CD14-positive monocyte (primary cell): Measurements from ENCODE around the gene ARCN1. TPM values are rescaled to one million over a fixed set of nuclear protein-coding genes. Genes with fewer than 3 reads are reported as not detected.

Experiments used
- DNase-seq, 3 donors: peaks; one replicate each; pipeline ENCODE4 v3.0.0-alpha.2; 2011 to 2022
- H2AFZ ChIP-seq: 2 replicates; pipeline ENCODE4 v1.6.0; 2012; ENCODE audit warnings: mild to moderate bottlenecking, low read depth, low read length, inconsistent platforms; ENCODE audit not compliant: insufficient read depth, poor library complexity, severe bottlenecking
- H3K27ac ChIP-seq, 2 donors: 1 replicate in 1 of 2; 2 replicates in 1 of 2; pipeline ENCODE4 v1.5.1; 2012 to 2013; ENCODE audit warnings: low read length in 2 of 2, control low read depth in 1 of 2, inconsistent platforms in 1 of 2, low read depth in 1 of 2, mild to moderate bottlenecking in 1 of 2
- H3K27me3 ChIP-seq, 2 donors: one replicate each; pipeline versions ENCODE4 v1.6.0 to v1.6.1; 2011 to 2013; ENCODE audit warnings: low read length in 2 of 2; ENCODE audit not compliant: control insufficient read depth in 2 of 2, insufficient read depth in 2 of 2
- H3K36me3 ChIP-seq, 2 donors: replicated peaks in 1 of 2; 1 replicate in 1 of 2; 2 replicates in 1 of 2; pipeline versions ENCODE4 v1.5.1 to v1.6.1; 2012 to 2013; ENCODE audit warnings: low read length in 2 of 2, control low read depth in 1 of 2, inconsistent platforms in 1 of 2, mild to moderate bottlenecking in 1 of 2; ENCODE audit not compliant: insufficient read depth in 2 of 2, control insufficient read depth in 1 of 2
- H3K4me1 ChIP-seq, 2 donors: 1 replicate in 1 of 2; 2 replicates in 1 of 2; pipeline versions ENCODE4 v1.5.1 to v1.6.1; 2012 to 2013; ENCODE audit warnings: low read length in 2 of 2, control low read depth in 1 of 2, inconsistent platforms in 1 of 2, mild to moderate bottlenecking in 1 of 2, moderate library complexity in 1 of 2; ENCODE audit not compliant: insufficient read depth in 2 of 2, control insufficient read depth in 1 of 2
- H3K4me2 ChIP-seq: replicated peaks from 2 replicates; pipeline ENCODE3; 2012; ENCODE audit warnings: low read length, moderate library complexity, mild to moderate bottlenecking; ENCODE audit not compliant: poor library complexity, severe bottlenecking; ENCODE audit errors: extremely low read depth
- H3K4me3 ChIP-seq, 3 experiments: fragments of 200-600 bp in 1 of 3; sonication (generic) in 1 of 3; replicated peaks in 1 of 3; 1 replicate in 2 of 3; 2 replicates in 1 of 3; pipeline ENCODE4 v1.5.1; 2011 to 2013; ENCODE audit warnings: low read length in 3 of 3, mild to moderate bottlenecking in 3 of 3, control low read depth in 2 of 3, low read depth in 2 of 3, inconsistent platforms in 1 of 3, moderate library complexity in 1 of 3
- H3K79me2 ChIP-seq: 2 replicates; pipeline ENCODE4 v1.6.0; 2012; ENCODE audit warnings: mild to moderate bottlenecking, control low read depth, inconsistent platforms, low read length, moderate library complexity; ENCODE audit not compliant: insufficient read depth
- H3K9ac ChIP-seq: 2 replicates; pipeline ENCODE4 v1.6.0; 2017; ENCODE audit warnings: low read length, mild to moderate bottlenecking; ENCODE audit not compliant: insufficient read depth, poor library complexity, severe bottlenecking
- H3K9me3 ChIP-seq, 2 donors: replicated peaks in 1 of 2; 1 replicate in 1 of 2; 2 replicates in 1 of 2; pipeline versions ENCODE4 v1.5.1 to v1.6.1; 2012 to 2013; ENCODE audit warnings: low read length in 2 of 2, control low read depth in 1 of 2; ENCODE audit not compliant: control insufficient read depth in 1 of 2, insufficient read depth in 1 of 2
- H4K20me1 ChIP-seq: 2 replicates; pipeline ENCODE4 v1.6.0; 2012; ENCODE audit warnings: mild to moderate bottlenecking, low read length, control low read depth, moderate library complexity; ENCODE audit not compliant: insufficient read depth
- H3K27ac Mint-ChIP-seq, 7 donors: one replicate each; pipeline ENCODE4 v1.8.0; 2020; ENCODE audit warnings: mild to moderate bottlenecking in 7 of 7, mixed read lengths in 7 of 7, moderate library complexity in 6 of 7, inconsistent platforms in 2 of 7
- H3K27me3 Mint-ChIP-seq, 3 donors: one replicate each; pipeline ENCODE4 v1.8.0; 2021 to 2022; ENCODE audit warnings: low read depth in 3 of 3, mild to moderate bottlenecking in 3 of 3, mixed read lengths in 3 of 3, moderate library complexity in 3 of 3, inconsistent platforms in 1 of 3
- H3K36me3 Mint-ChIP-seq, 2 donors: one replicate each; pipeline ENCODE4 v1.8.0; 2020; ENCODE audit warnings: mixed read lengths in 2 of 2, inconsistent platforms in 1 of 2, mild to moderate bottlenecking in 1 of 2
- H3K4me1 Mint-ChIP-seq: one replicate; pipeline ENCODE4 v1.8.0; 2020; ENCODE audit warnings: mild to moderate bottlenecking, mixed read lengths
- H3K4me3 Mint-ChIP-seq, 2 donors: one replicate each; pipeline ENCODE4 v1.8.0; 2020; ENCODE audit warnings: mild to moderate bottlenecking in 2 of 2, mixed read lengths in 2 of 2, moderate library complexity in 1 of 2
- H3K9me3 Mint-ChIP-seq, 7 donors: one replicate each; pipeline ENCODE4 v1.8.0; 2020 to 2022; ENCODE audit warnings: mixed read lengths in 7 of 7, mild to moderate bottlenecking in 6 of 7, moderate library complexity in 6 of 7, inconsistent platforms in 2 of 7
- WGBS: methylation state at CpG from one replicate; pipeline ENCODE4 v1.1.5; 2013; ENCODE audit warnings: missing lambda C conversion rate; ENCODE audit not compliant: insufficient coverage; 5-methylcytosine and 5-hydroxymethylcytosine counted together
- intact Hi-C, 2 donors: fragments of 100-400 bp; cut with micrococcal nuclease; formaldehyde crosslinking; loops; one replicate each; pipeline versions ENCODE4 v1.15.0 to v1.15.1; 2023
- polyA plus RNA-seq, 3 donors: library from polyadenylated mRNA; depleted of rRNA in 1 of 3; unstranded in 2 of 3; stranded (reverse) in 1 of 3; fragments of 300-500 nt in 2 of 3; fragments of >200 nt in 1 of 3; fragmentation: Illumina TruSeq in 2 of 3; gene quantifications; 1 replicate in 2 of 3; 2 replicates in 1 of 3; pipeline ENCODE4 v1.2.3, GENCODE V29; 2012 to 2021
- TF ChIP-seq, protein P1 (sequence below): fragments of 200-600 bp; IDR thresholded peaks from one replicate; pipeline ENCODE4 v1.8.0; 2022; ENCODE audit warnings: antibody characterized with exemption, mild to moderate bottlenecking

ARCN1 gene
- polyA plus RNA-seq, 3 donors = 36.1 to 101 (median 79.7) TPM

DNA sequence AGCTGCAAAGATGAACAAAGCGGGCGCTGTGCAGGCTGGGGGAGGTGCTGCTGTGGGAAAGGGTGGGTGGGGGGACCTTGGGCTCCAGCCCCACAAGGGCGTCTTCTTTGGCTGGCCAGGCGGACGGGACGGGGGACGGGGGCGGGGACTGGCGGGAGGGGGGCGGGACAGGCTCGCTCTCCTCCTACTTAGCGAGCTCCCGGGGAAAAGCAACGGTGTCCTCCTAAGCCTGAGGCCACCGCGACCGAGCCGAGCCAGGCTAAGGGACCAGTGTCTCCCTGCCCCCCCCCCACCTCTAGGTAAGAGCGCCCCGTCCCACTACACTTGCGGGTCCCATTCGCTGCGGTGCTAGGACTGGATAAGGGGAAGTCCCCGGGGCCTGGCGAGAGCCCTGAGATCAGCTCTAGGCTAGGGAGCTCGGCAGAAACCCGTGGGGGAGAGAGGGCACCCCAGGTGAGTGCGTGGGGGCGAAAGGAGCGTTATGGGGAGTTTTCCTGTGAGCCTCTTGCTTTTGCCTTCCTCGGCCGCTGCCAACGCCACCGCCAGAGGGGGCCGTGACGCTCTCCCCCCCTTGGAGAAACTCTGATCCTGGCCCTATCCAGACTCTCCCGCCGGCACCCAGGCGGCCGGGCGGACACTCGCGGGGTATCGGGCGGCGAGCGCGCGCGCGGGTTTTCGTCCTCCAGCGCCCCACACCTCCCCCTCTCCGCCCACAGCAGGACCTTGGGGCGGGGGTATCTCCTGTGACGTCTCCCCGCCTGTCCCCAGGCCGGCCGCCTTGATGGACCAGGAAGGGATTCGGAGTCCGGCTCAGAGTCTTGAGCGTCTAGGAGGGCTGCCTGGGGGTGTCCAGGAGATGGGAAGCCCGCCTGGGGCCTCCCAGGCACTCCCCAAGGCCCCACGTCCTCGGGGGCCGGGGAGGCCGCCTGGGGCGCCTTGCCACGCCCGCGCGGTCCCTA, 35.5 kb downstream of the ARCN1 start, which contains the start of gene PHLDB1:
TSS of gene PHLDB1 (plus strand) at position 215 of the 959 bp plus-strand sequence. CDS start 6,222 bp downstream, outside the sequence.
- H3K9ac ChIP-seq = peak within 1 kb of the TSS; percentile 71
- peaks cover 17 to 20% of the 10 kb centered on the region in 2 donors for H3K36me3 Mint-ChIP-seq
- intact Hi-C loops = no loop called here
- H3K79me2 ChIP-seq = no peaks in the 10 kb centered on the region
- H2AFZ ChIP-seq = peak within 1 kb of the TSS; percentile 68
- WGBS = under 1% methylated on average over 46 of the region's 72 CpGs
- H3K4me3 ChIP-seq = peak within 1 kb of the TSS; percentile 28 to 72 (median 36)
- peak within 1 kb of the TSS in 1 of 2 donors; percentile 38 for H3K27ac ChIP-seq
- peak within 1 kb of the TSS in 1 of 7 donors; percentile 33 for H3K27ac Mint-ChIP-seq
- DNase-seq = peak in 2 of 3 donors; percentile 39 to 60
- H4K20me1 ChIP-seq = no peaks in the 10 kb centered on the region
- H3K9me3 ChIP-seq = peaks cover 0 to 12% of the 10 kb centered on the region in 2 donors
- TF ChIP-seq, protein P1, sequence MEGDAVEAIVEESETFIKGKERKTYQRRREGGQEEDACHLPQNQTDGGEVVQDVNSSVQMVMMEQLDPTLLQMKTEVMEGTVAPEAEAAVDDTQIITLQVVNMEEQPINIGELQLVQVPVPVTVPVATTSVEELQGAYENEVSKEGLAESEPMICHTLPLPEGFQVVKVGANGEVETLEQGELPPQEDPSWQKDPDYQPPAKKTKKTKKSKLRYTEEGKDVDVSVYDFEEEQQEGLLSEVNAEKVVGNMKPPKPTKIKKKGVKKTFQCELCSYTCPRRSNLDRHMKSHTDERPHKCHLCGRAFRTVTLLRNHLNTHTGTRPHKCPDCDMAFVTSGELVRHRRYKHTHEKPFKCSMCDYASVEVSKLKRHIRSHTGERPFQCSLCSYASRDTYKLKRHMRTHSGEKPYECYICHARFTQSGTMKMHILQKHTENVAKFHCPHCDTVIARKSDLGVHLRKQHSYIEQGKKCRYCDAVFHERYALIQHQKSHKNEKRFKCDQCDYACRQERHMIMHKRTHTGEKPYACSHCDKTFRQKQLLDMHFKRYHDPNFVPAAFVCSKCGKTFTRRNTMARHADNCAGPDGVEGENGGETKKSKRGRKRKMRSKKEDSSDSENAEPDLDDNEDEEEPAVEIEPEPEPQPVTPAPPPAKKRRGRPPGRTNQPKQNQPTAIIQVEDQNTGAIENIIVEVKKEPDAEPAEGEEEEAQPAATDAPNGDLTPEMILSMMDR = peak; percentile 23
- H3K4me3 Mint-ChIP-seq = peak within 1 kb of the TSS; percentile 70 to 93
- peaks cover 35% of the 10 kb centered on the region in 2 donors for H3K4me1 ChIP-seq
- peaks cover 5 to 7% of the 10 kb centered on the region in 2 donors for H3K36me3 ChIP-seq
- H3K4me2 ChIP-seq = peak within 1 kb of the TSS; percentile 81
- peaks cover 52 to 76% of the 10 kb centered on the region in 2 donors for H3K27me3 ChIP-seq
- peaks cover 38% of the 10 kb centered on the region for H3K4me1 Mint-ChIP-seq
- H3K27me3 Mint-ChIP-seq = peaks cover 59 to 76% (median 69%) of the 10 kb centered on the region in 3 donors
- peaks cover 0 to 17% (median 12%) of the 10 kb centered on the region in 7 donors for H3K9me3 Mint-ChIP-seq
